ENCODE results near the gene TGIF2LX.
"Not testable (repeated sequence)": the region's sequence is repeated elsewhere in the genome, so short reads cannot be mapped to it uniquely, and the experiment has no call there.

TGIF2LX gene

DNA sequence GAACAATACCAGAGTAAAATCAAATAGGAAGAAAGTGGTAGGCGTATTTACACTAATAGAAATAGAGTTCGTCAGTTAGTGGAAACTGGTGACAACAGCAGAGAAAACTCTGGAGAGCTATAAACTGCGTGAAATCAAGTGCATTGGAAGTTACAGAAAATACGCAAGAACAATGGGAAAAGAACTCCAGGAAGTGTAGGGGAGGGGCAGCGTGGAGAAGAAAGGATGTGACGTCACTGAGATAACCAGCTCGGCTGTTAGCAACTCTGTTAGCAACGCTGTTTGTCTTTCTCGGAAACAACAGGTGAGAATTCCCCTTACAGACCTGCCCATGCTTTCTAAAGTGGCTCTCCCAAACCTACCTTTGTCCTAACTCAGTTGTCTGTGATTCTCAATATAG, at the start of gene TGIF2LX:
Gene TGIF2LX (plus strand): TSS at position 244 of the 400 bp plus-strand sequence. CDS start 178 bp downstream, outside the sequence.
- not testable (repeated sequence) for DNase-seq (ENCODE audit: low read depth)

DNA sequence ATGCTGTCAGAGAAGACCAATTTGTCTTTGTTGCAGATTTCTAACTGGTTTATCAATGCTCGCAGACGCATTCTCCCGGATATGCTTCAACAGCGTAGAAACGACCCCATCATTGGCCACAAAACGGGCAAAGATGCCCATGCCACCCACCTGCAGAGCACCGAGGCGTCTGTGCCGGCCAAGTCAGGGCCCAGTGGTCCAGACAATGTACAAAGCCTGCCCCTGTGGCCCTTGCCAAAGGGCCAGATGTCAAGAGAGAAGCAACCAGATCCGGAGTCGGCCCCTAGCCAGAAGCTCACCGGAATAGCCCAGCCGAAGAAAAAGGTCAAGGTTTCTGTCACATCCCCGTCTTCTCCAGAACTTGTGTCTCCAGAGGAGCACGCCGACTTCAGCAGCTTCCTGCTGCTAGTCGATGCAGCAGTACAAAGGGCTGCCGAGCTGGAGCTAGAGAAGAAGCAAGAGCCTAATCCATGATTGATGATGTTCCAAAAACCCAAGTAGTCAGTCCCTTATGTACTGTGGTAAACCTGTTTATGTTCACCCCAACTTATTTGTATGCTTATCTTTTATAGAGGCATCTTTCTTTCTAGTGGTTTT, 728 bp downstream of the TGIF2LX start:
- not testable (repeated sequence) for DNase-seq (ENCODE audit: low read depth)

DNA sequence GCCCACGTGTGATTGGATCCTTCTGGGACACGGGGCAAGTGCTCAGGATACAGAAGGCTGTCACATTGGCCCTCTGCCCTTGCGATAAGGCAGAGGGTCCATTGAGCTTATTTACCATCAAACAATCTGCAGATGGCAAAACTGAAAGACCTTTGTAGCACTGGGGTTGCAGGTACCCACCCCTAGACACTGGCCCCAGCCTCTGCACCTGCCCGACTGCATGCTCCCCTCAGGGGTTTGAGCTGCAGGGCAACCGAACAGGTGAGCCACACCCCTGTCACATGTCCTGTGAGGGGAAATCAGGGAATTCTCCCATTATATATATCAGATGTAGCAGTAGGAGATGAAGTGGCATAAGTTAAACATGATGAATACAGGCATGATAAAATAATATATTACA, 21.4 kb downstream of the TGIF2LX start:
- not testable (repeated sequence) for DNase-seq (ENCODE audit: low read depth)

DNA sequence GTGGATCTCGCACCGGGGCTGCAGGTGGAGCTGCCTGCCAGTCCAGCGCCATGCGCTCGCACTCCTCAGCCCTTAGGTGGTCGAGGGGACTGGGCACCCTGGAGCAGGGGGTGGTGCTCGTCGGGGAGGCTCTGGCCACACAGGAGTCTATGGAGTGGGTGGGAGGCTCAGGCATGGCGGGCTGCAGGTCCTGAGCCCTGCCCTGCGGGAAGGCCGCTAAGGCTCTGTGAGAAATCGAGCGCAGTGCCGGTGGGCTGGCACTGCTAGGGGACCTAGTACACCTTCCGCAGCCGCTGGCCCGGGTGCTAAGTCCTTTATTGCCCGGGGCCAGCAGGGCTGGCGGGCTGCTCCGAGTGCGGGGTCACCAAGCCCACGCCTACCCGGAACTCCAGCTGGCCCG, 43.9 kb downstream of the TGIF2LX start:
- not testable (repeated sequence) for DNase-seq (ENCODE audit: low read depth)
